ENCODE measurements around the gene TTLL5.

The TTLL5 gene

GRCh38 chr14:75757644-75758402, 96.8 kb downstream of the TTLL5 start:
- no peak for TF ChIP-seq GATA2 (IDR thresholded peaks at IDR 0.05; ENCODE audit: low read depth, low read length)
- TF ChIP-seq GATA3 (IDR thresholded peaks at IDR 0.05; ENCODE audit: low read depth, low read length), result no peak

GRCh38 chr14:75764020-75764419, 103.0 kb downstream of the TTLL5 start:
- no peak for TF ChIP-seq GATA3 (IDR thresholded peaks at IDR 0.05; ENCODE audit: low read depth, low read length)
- no peak for TF ChIP-seq GATA2 (IDR thresholded peaks at IDR 0.05; ENCODE audit: low read depth, low read length)

GRCh38 chr14:75769047-75769685, 108.1 kb downstream of the TTLL5 start:
- TF ChIP-seq GATA3 (IDR thresholded peaks at IDR 0.05; ENCODE audit: low read depth, low read length) (no peak), GATA2 (IDR thresholded peaks at IDR 0.05; ENCODE audit: low read depth, low read length) (no peak)

GRCh38 chr14:75770635-75771034, 109.6 kb downstream of the TTLL5 start:
- TF ChIP-seq GATA3 (IDR thresholded peaks at IDR 0.05; ENCODE audit: low read depth, low read length), result no peak
- TF ChIP-seq GATA2 (IDR thresholded peaks at IDR 0.05; ENCODE audit: low read depth, low read length), result no peak

GRCh38 chr14:75771595-75771994, 110.5 kb downstream of the TTLL5 start:
- no peak for TF ChIP-seq GATA2 (IDR thresholded peaks at IDR 0.05; ENCODE audit: low read depth, low read length)
- TF ChIP-seq GATA3 (IDR thresholded peaks at IDR 0.05; ENCODE audit: low read depth, low read length), result no peak

GRCh38 chr14:75773046-75773445, 112.0 kb downstream of the TTLL5 start:
- TF ChIP-seq GATA3 (IDR thresholded peaks at IDR 0.05; ENCODE audit: low read depth, low read length) (no peak), GATA2 (IDR thresholded peaks at IDR 0.05; ENCODE audit: low read depth, low read length) (no peak)

- TF ChIP-seq GATA2 (IDR thresholded peaks at IDR 0.05; ENCODE audit: low read depth, low read length) (no peak), GATA3 (IDR thresholded peaks at IDR 0.05; ENCODE audit: low read depth, low read length) (no peak)
These were observed 120.0 kb downstream of the TTLL5 start for GRCh38 chr14:75781096-75781495.

- TF ChIP-seq GATA2 (IDR thresholded peaks at IDR 0.05; ENCODE audit: low read depth, low read length), result no peak
- no peak for TF ChIP-seq GATA3 (IDR thresholded peaks at IDR 0.05; ENCODE audit: low read depth, low read length)
These were observed 122.1 kb downstream of the TTLL5 start for GRCh38 chr14:75783184-75783583.

- TF ChIP-seq GATA2 (IDR thresholded peaks at IDR 0.05; ENCODE audit: low read depth, low read length), result no peak
- TF ChIP-seq GATA3 (IDR thresholded peaks at IDR 0.05; ENCODE audit: low read depth, low read length), result no peak
These were observed 122.7 kb downstream of the TTLL5 start for GRCh38 chr14:75783602-75784313.

GRCh38 chr14:75784314-75784686, 123.3 kb downstream of the TTLL5 start:
- no peak for TF ChIP-seq GATA3 (IDR thresholded peaks at IDR 0.05; ENCODE audit: low read depth, low read length)
- TF ChIP-seq GATA2 (IDR thresholded peaks at IDR 0.05; ENCODE audit: low read depth, low read length), result no peak

GRCh38 chr14:75793806-75794205, 132.8 kb downstream of the TTLL5 start:
- TF ChIP-seq GATA2 (IDR thresholded peaks at IDR 0.05; ENCODE audit: low read depth, low read length) (no peak), GATA3 (IDR thresholded peaks at IDR 0.05; ENCODE audit: low read depth, low read length) (no peak)

- no peak for TF ChIP-seq GATA3 (IDR thresholded peaks at IDR 0.05; ENCODE audit: low read depth, low read length)
- TF ChIP-seq GATA2 (IDR thresholded peaks at IDR 0.05; ENCODE audit: low read depth, low read length), result no peak
These were observed 133.6 kb downstream of the TTLL5 start for GRCh38 chr14:75794615-75795038.

- TF ChIP-seq GATA3 (IDR thresholded peaks at IDR 0.05; ENCODE audit: low read depth, low read length) (no peak), GATA2 (IDR thresholded peaks at IDR 0.05; ENCODE audit: low read depth, low read length) (no peak)
These were observed 139.7 kb downstream of the TTLL5 start for GRCh38 chr14:75800792-75801191.

- no peak for TF ChIP-seq GATA3 (IDR thresholded peaks at IDR 0.05; ENCODE audit: low read depth, low read length)
- TF ChIP-seq GATA2 (IDR thresholded peaks at IDR 0.05; ENCODE audit: low read depth, low read length), result no peak
These were observed 141.4 kb downstream of the TTLL5 start for GRCh38 chr14:75802486-75802885.
